ENCODE results near the gene SAMD5. TPM values are rescaled to one million over a fixed set of nuclear protein-coding genes. Genes with fewer than 3 reads are reported as not detected.

Gene SAMD5
- total and polyA plus RNA-seq, 2 donors (not counting 1 experiment from before 2014, with no cell fraction given) = 4.0 to 5.9 TPM

GRCh38 chr6:147503587-147503986 is 4.9 kb upstream of the SAMD5 start:
- Histone ChIP-seq H3K9me3 (ENCODE audit: control insufficient read depth, insufficient read depth, low read depth, low read length) (no peaks in the 10 kb centered on the region), H4K20me1 (ENCODE audit: control insufficient read depth, extremely low read depth, insufficient read depth, low read length) (no peaks in the 10 kb centered on the region), H3K27ac (ENCODE audit: insufficient read depth, low read length) (no peak overlapping the region), H3K4me3 (replicated peaks in 1 of 4; ENCODE audit: control extremely low read depth in 1 of 4, insufficient read depth in 1 of 4, low read depth in 3 of 4, low read length in 4 of 4) (no peak overlapping the region), H3K4me1 (ENCODE audit: control insufficient read depth, extremely low read depth, insufficient read depth, low read length) (peaks cover 7% of the 10 kb centered on the region), H3K79me2 (ENCODE audit: control insufficient read depth, insufficient read depth, low read length) (no peaks in the 10 kb centered on the region), H2AFZ (ENCODE audit: low read length) (no peak overlapping the region), H3K36me3 (ENCODE audit: control insufficient read depth, insufficient read depth, low read length) (no peaks in the 10 kb centered on the region), H3K27me3 (ENCODE audit: control insufficient read depth, insufficient read depth, low read length) (no peaks in the 10 kb centered on the region), H3K9ac (ENCODE audit: insufficient read depth, low read length) (no peak overlapping the region), H3K4me2 (ENCODE audit: extremely low read depth, insufficient read depth, low read length) (no peak overlapping the region)
- TF ChIP-seq CTCF (conservative IDR thresholded peaks at IDR 0.05 in 1 of 2, IDR thresholded peaks at IDR 0.05 in 1 of 2; ENCODE audit: low read depth in 1 of 2, low read length in 2 of 2) (no peak), EZH2 (IDR thresholded peaks at IDR 0.05; ENCODE audit: low read length, missing control alignments) (no peak)
- DNase-seq (ENCODE audit: low read depth in 2 of 2) = no peak

- Histone ChIP-seq H3K9ac (ENCODE audit: insufficient read depth, low read length) (no peak overlapping the region), H3K36me3 (ENCODE audit: control insufficient read depth, insufficient read depth, low read length) (no peaks in the 10 kb centered on the region), H2AFZ (ENCODE audit: low read length) (no peak overlapping the region), H3K4me1 (ENCODE audit: control insufficient read depth, extremely low read depth, insufficient read depth, low read length) (peaks cover 7% of the 10 kb centered on the region), H3K79me2 (ENCODE audit: control insufficient read depth, insufficient read depth, low read length) (no peaks in the 10 kb centered on the region), H3K4me2 (ENCODE audit: extremely low read depth, insufficient read depth, low read length) (no peak overlapping the region), H4K20me1 (ENCODE audit: control insufficient read depth, extremely low read depth, insufficient read depth, low read length) (no peaks in the 10 kb centered on the region), H3K9me3 (ENCODE audit: control insufficient read depth, insufficient read depth, low read depth, low read length) (no peaks in the 10 kb centered on the region), H3K27ac (ENCODE audit: insufficient read depth, low read length) (no peak overlapping the region), H3K4me3 (replicated peaks in 1 of 4; ENCODE audit: control extremely low read depth in 1 of 4, insufficient read depth in 1 of 4, low read depth in 3 of 4, low read length in 4 of 4) (no peak overlapping the region), H3K27me3 (ENCODE audit: control insufficient read depth, insufficient read depth, low read length) (peaks cover under 1% of the 10 kb centered on the region)
- no peak for DNase-seq (ENCODE audit: low read depth in 2 of 2)
- TF ChIP-seq CTCF (conservative IDR thresholded peaks at IDR 0.05 in 1 of 2, IDR thresholded peaks at IDR 0.05 in 1 of 2; ENCODE audit: low read depth in 1 of 2, low read length in 2 of 2) (peak in 1 of 2 donors; percentile 3), EZH2 (IDR thresholded peaks at IDR 0.05; ENCODE audit: low read length, missing control alignments) (no peak)
Measured at GRCh38 chr6:147504848-147505247, 3.6 kb upstream of the SAMD5 start.

- no peak overlapping the region for H3K9ac ChIP-seq (ENCODE audit: insufficient read depth, low read length)
- H3K27ac ChIP-seq (ENCODE audit: insufficient read depth, low read length) = no peak overlapping the region
Measured at GRCh38 chr6:147506704-147507114, 1.8 kb upstream of the SAMD5 start.

More at GRCh38 chr6:147506704-147507114, 1.8 kb upstream of the SAMD5 start:
- TF ChIP-seq EZH2 (IDR thresholded peaks at IDR 0.05; ENCODE audit: low read length, missing control alignments) (no peak), CTCF (conservative IDR thresholded peaks at IDR 0.05 in 1 of 2, IDR thresholded peaks at IDR 0.05 in 1 of 2; ENCODE audit: low read depth in 1 of 2, low read length in 2 of 2) (peak; percentile 83 to 94)
- H3K4me1 ChIP-seq (ENCODE audit: control insufficient read depth, extremely low read depth, insufficient read depth, low read length) = peaks cover 7% of the 10 kb centered on the region
- peak overlapping the region; percentile 80 for H2AFZ ChIP-seq (ENCODE audit: low read length)
- DNase-seq (ENCODE audit: low read depth in 2 of 2) = peak; percentile 40 to 58
- no peaks in the 10 kb centered on the region for H3K9me3 ChIP-seq (ENCODE audit: control insufficient read depth, insufficient read depth, low read depth, low read length)
- H3K36me3 ChIP-seq (ENCODE audit: control insufficient read depth, insufficient read depth, low read length) = no peaks in the 10 kb centered on the region
- H3K4me3 ChIP-seq (replicated peaks in 1 of 4; ENCODE audit: control extremely low read depth in 1 of 4, insufficient read depth in 1 of 4, low read depth in 3 of 4, low read length in 4 of 4) = peak overlapping the region; percentile 72 to 81 (median 76)
- H3K79me2 ChIP-seq (ENCODE audit: control insufficient read depth, insufficient read depth, low read length) = no peaks in the 10 kb centered on the region
- H3K4me2 ChIP-seq (ENCODE audit: extremely low read depth, insufficient read depth, low read length) = peak overlapping the region; percentile 89
- no peaks in the 10 kb centered on the region for H4K20me1 ChIP-seq (ENCODE audit: control insufficient read depth, extremely low read depth, insufficient read depth, low read length)
- peaks cover 2% of the 10 kb centered on the region for H3K27me3 ChIP-seq (ENCODE audit: control insufficient read depth, insufficient read depth, low read length)
